ENCODE measurements around the gene A1BG.
A peak's percentile ranks its signal among the peaks of the same experiment; 100 is the strongest.
"Not testable (repeated sequence)": the region's sequence is repeated elsewhere in the genome, so short reads cannot be mapped to it uniquely, and the experiment has no call there.

A1BG gene

DNA sequence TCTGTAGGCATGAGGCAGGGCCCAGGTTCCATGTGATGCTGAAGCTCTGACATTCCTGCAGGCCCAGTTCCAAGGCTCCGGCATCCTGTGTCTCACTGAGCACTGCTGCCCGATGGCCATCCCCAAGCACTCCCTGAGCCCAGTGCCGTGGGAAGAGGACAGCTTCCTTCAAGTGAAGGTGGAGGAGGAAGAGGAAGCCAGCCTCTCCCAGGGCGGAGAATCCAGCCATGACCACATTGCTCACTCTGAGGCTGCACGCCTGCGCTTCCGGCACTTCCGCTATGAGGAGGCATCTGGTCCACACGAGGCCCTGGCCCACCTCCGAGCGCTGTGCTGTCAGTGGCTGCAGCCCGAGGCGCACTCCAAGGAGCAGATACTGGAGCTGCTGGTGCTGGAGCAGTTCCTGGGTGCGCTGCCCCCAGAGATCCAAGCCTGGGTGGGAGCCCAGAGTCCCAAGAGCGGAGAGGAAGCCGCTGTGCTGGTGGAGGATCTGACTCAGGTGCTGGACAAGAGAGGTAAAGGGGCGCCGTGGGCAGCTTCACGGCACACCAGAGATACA, 18.5 kb downstream of the A1BG start:
- no peak for DNase-seq

- no peak for DNase-seq
Observed at GRCh38 chr19:58332697-58333096, 20.6 kb downstream of the A1BG start.

DNA sequence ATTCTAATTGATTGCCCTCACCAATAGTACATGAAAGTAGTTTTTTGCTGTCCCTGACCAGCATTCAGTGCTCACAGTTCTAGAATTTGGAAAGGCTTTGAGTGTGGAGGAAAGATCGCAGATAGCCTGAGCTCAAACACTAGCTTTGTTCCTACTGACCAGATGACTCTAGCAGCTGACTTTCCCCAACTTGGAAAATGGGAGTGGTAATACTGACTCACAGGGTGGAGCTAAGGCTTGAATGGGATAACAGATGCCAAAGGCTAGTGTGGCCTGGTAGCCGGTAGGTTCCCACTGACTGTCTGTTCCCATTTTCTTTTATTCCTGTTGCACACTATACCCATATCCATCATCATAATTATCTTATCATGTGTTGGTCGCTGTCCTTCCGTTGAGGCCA, 22.8 kb downstream of the A1BG start:
- no peak for DNase-seq

GRCh38 chr19:58328999-58329398, 24.3 kb downstream of the A1BG start:
- DNase-seq, result no peak

- peak; percentile 91 for DNase-seq
Observed at GRCh38 chr19:58326914-58327726, 26.2 kb downstream of the A1BG start, which contains the start of gene ZSCAN22. ZSCAN22 (plus strand) TSS chr19:58326994; CDS start chr19:58334803, 7,809 bp downstream.

- DNase-seq, result no peak
Observed at GRCh38 chr19:58326501-58326913, 26.8 kb downstream of the A1BG start.

DNA sequence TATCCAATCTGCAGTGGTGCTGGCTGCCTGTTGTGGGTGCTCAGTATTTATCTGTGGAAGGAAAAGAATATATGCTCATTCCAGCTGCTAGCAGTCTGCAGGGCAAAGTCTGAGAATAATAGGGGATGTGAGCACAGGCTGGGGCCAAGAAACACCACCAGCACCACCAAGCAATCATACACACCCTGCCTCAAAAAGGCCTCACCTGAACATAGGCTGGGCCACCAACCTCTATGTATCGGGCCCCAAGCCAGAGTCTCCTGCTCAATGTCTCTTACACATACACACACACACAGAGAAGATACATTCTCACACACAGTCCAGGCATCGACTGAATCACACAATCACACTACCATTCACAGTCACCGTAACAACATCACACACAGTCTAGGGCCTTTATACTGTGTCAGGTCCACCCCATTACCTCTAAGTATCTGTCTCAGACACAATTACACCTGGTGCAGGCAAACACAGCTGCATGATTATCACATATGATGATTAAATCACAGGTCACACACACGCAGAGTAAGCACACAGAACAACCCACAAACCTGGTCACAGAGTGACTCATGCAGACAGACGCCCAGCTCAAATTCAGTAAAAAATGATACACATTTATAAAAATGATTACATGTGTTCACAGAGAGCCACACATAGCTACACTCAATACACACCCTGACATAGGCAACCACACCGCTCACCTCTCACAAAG, 27.8 kb downstream of the A1BG start:
- DNase-seq, result no peak

DNA sequence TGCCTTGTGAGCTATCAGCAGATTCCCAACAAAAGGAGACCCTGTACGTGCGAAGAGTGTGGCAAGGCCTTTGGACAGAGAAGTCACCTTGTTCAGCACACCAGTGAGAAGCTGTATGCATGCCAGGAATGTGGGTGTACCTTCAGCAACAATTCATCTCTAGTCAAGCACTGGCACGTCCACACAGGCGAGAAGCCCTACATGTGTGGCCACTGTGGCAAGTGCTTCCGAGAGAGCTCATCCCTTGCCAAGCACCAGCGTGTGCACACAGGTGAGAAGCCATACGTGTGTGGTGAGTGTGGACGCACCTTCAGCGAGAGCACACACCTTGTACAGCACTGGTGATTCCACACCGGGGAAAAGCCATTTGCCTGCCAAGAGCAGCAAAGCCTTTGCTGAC, 34.1 kb downstream of the A1BG start:
- no peak for DNase-seq

DNA sequence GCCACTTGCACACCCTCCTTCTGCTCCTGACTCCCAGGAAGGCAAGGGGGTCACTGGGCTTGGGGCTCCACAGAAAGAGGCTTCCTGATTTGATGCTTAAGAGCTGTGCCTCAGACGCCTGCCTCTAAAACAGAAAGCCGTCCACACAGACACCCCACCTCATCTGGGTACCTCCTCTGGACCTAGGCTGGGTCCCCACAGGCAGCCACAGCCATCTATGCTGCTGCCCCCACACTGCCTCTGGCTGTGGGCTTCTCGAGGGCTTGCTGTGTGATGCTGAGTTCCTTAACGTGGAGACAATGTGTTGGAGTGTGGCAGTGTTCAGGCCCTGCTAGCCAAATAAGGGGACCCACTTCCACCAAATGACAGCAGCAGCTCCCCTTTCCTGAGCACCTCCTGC, 35.0 kb downstream of the A1BG start:
- DNase-seq, result no peak

DNA sequence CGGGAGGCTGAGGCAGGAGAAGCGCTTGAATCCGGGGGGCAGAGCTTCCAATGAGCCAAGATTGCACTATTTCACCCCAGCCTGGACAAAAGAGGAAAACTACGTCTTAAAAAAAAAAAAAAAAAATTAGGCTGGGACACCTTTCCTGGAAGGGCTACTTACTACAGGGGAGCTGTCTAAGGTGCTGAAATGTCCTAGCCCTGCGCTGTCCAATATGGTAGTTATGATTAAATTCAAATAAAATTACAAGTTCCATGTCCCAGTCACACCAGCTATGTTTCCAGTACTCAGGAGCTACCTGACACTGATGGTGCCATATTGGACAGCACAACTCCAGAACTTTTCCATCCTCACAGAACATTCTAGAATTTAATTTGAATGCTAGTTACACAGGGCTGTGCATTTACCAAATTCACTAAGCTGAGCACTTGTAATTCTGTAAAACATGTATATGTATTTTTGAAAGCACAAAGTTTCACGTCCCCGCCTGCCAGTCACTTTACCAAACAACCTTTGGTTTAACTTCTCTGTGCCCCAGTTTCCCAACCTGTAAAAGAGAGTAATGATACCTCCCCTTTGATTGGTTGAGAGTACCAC, 35.7 kb downstream of the A1BG start:
- DNase-seq, result no peak

GRCh38 chr19:58315580-58315979, 37.7 kb downstream of the A1BG start:
- DNase-seq, result no peak

DNA sequence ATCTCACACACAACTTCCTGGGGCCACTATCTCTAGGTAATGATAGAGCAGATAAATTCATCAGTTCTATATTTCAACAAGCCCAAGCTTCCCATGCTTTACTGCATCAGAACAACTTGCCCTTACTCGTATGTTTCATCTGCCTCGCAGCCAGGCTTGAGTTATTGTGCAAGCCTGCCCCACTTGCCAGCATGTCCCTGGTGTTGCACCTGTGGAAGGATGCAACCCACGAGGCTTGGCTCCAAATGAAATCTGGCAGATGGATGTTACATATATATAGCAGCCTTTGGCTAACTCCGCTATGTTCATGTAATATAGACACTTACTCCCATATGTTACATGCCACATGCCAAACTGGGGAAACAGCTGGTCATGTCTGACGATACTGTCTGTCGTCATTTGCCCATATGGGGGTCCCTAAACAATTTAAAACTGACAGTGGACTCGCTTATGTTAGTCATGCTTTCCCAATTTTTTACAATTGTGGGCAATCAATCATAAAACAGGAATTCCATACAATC, 41.9 kb downstream of the A1BG start:
- no peak for DNase-seq

DNA sequence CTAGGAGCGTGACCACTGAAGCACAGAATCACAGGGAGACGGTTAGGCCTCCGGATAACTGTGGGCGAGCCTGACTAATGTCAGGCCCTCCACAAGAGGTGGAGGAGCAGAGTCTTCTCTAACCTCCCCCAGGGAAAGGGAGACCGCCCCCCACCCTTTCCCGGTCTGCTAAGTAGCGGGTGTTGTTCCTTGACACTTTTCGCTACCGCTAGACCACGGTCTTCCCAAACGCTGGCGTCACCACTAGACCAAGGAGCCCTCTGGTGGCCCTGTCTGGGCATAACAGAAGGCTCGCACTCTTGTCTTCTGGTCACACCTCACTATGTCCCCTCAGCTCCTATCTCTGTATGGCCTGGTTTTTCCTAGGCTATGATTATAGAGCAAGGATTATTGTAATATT, 42.6 kb downstream of the A1BG start:
- DNase-seq, result not testable (repeated sequence)

DNA sequence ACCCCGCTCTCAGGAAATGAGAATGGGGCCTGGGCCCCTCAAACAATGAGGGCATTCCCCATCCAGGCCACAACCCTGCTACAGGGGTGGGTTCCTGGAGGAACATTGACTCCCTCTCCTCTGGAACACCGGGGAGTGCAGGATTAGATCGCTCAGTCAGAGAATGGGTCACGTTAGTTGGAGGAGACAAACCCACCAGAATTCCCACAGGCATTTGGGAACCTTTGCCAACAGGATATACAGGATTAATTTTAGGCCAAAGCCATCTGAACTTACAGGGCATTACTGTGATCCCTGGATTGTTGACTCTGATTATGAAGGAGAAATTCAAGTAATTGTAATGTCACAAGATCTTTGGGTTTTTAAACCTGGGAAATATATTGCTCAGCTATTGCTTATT, 45.6 kb downstream of the A1BG start:
- DNase-seq, result no peak

- no peak for DNase-seq
Observed at GRCh38 chr19:58305932-58306323, 47.4 kb downstream of the A1BG start.

DNA sequence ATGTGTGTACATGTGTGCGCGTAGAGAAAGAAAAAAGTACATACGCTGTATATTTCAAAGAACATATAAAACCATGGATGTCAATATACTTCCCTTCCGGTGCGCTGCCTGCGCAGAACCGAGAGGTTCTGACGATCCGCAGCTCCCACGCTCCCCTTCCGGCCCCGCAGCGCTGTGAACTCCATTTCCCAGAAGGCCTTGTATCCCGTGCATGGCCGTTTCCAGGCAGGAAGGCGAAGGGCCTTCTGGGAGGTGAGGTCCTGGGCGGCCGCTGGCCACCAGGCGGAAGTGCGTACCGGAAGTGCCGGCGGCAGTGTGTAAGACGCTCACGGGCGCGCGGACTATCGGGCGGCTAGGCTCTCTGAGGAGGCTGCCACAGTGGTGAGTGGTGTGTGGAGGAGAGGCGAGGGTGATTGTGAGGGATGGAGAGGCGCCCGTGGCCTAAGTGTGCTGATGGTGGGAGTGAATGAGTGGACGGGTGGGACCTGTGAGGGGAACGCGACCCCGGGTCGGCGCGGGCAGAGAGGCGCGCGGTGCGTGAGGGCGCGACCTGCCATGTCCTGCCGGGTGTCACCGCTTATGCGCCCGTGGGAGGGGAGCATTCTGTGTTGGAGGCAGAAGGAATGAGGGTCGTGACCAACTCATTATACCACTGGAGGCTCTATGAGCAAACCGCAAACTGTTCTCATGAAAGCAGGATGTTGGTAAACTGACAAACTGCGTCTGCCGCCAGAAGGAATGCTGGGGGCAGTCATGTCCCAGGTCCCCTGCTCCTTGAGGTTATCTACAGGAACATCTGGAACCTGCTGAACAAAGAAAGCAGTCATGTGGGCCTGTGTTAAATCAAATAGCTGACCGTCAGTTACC, 48.0 kb downstream of the A1BG start, which contains the start of gene ERVK3-1:
ERVK3-1 (plus strand) TSS at position 313 of the 867 bp plus-strand sequence. CDS start 6,792 bp downstream, outside the sequence.
- DNase-seq, result peak; percentile 91

DNA sequence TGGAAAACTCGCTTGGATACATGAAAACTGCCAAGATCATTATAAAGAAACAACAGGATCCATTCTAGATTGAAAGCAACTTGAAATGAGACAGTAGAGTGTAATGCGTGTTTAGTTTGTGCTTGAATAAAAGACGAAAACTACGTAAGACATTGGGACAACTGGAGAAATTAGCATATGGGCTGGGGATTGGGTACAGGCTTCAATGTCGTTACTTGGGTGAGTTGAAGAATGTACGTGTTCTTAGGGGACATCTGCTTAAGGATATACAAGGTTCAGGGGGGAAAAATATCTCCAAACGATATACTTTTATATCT, 48.6 kb downstream of the A1BG start:
- DNase-seq, result no peak

DNA sequence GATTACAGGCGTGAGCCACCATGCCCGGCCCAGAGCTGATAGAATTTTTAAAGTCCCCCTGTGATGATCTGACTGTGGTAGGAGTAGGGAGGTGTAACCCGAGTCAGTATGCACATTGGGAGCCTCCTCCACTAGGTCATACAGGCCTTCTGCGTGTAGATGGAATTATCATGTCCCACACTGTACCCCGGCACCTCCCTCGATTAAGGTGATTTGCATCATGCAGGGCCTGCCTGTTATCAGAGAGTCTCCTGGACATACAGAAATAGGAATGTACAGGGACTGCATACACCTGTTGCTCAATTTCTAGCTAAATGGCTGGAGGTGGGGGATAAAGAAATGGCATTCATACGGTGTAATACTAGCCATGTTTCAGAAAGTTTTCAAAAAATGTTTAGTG, 49.0 kb downstream of the A1BG start:
- no peak for DNase-seq

- DNase-seq, result no peak
Observed at GRCh38 chr19:58300620-58301019, 52.7 kb downstream of the A1BG start.

GRCh38 chr19:58296104-58296503, 57.2 kb downstream of the A1BG start:
- DNase-seq, result no peak
